Neural progenitor cell (in vitro differentiated cells): ENCODE results near the gene KLHL17. TPM values are rescaled to one million over a fixed set of nuclear protein-coding genes. Genes with fewer than 3 reads are reported as not detected.

ENCODE experiments used
- DNase-seq: peaks from one replicate; pipeline ENCODE4 v3.0.0-alpha.2; 2016; ENCODE audit warnings: low spot score
- H2AFZ ChIP-seq: fragments of 200-600 bp; sonication (generic); replicated peaks from 2 replicates; pipeline ENCODE4 v1.6.1; 2016; ENCODE audit warnings: antibody characterized with exemption
- H3F3A ChIP-seq: fragments of 200-600 bp; sonication (generic); 2 replicates; pipeline ENCODE4 v1.6.1; 2016; ENCODE audit warnings: antibody characterized with exemption, low read depth
- H3K27ac ChIP-seq: fragments of 200-600 bp; sonication (generic); 2 replicates; pipeline ENCODE4 v1.5.1; 2016; ENCODE audit warnings: mild to moderate bottlenecking
- H3K27me3 ChIP-seq: fragments of 200-600 bp; sonication (generic); 2 replicates; pipeline ENCODE4 v1.6.1; 2016; ENCODE audit warnings: mild to moderate bottlenecking, moderate library complexity
- H3K36me3 ChIP-seq: fragments of 200-600 bp; sonication (generic); 2 replicates; pipeline ENCODE4 v1.5.1; 2016
- H3K4me1 ChIP-seq: fragments of 200-600 bp; sonication (generic); 2 replicates; pipeline ENCODE4 v1.6.1; 2016; ENCODE audit warnings: mixed run types
- H3K4me2 ChIP-seq: fragments of 200-600 bp; sonication (generic); 2 replicates; pipeline ENCODE4 v1.6.1; 2016
- H3K4me3 ChIP-seq: fragments of 200-600 bp; sonication (generic); 2 replicates; pipeline ENCODE4 v1.5.1; 2016
- H3K79me2 ChIP-seq: fragments of 200-600 bp; sonication (generic); 2 replicates; pipeline ENCODE4 v1.6.1; 2016; ENCODE audit warnings: low read depth
- H3K9ac ChIP-seq: fragments of 200-600 bp; sonication (generic); 2 replicates; pipeline ENCODE4 v1.6.1; 2016
- H3K9me3 ChIP-seq: fragments of 200-600 bp; sonication (generic); 2 replicates; pipeline ENCODE4 v1.5.1; 2016; ENCODE audit warnings: low read depth
- H4K20me1 ChIP-seq: fragments of 200-600 bp; sonication (generic); 2 replicates; pipeline ENCODE4 v1.6.1; 2016; ENCODE audit warnings: low read depth
- H3K27ac Mint-ChIP-seq: 3 replicates; pipeline ENCODE4 v1.8.0; 2021; ENCODE audit warnings: mixed read lengths
- H3K27me3 Mint-ChIP-seq: 2 replicates; pipeline ENCODE4 v1.8.0; 2022; ENCODE audit warnings: low read depth, mild to moderate bottlenecking, inconsistent platforms, moderate library complexity, mixed read lengths; ENCODE audit not compliant: insufficient read depth
- H3K36me3 Mint-ChIP-seq: 3 replicates; pipeline ENCODE4 v1.8.0; 2021; ENCODE audit warnings: mixed read lengths
- H3K4me1 Mint-ChIP-seq: 3 replicates; pipeline ENCODE4 v1.8.0; 2021; ENCODE audit warnings: mixed read lengths
- H3K4me3 Mint-ChIP-seq: 3 replicates; pipeline ENCODE4 v1.8.0; 2021; ENCODE audit warnings: mild to moderate bottlenecking, moderate library complexity, mixed read lengths
- H3K9me3 Mint-ChIP-seq: 3 replicates; pipeline ENCODE4 v1.8.0; 2020; ENCODE audit warnings: mixed read lengths
- EZH2 ChIP-seq: fragments of 200-600 bp; sonication (generic); IDR thresholded peaks from 2 replicates; pipeline ENCODE4 v1.6.1; 2017; ENCODE audit warnings: antibody characterized with exemption, mild to moderate bottlenecking, moderate library complexity
- EZH2phosphoT487 ChIP-seq: fragments of 200-600 bp; sonication (generic); IDR thresholded peaks from 2 replicates; pipeline ENCODE4 v1.6.1; 2017; ENCODE audit warnings: antibody characterized with exemption
- total RNA-seq: library from RNA; depleted of rRNA; stranded (reverse); fragments of >200 nt; gene quantifications from 2 replicates; pipeline ENCODE4 v1.2.3, GENCODE V29; 2015; ENCODE audit warnings: low replicate concordance
- TF ChIP-seq, protein P1 (sequence below): fragments of 200-600 bp; sonication (generic); IDR thresholded peaks from 2 replicates; pipeline ENCODE4 v1.5.1; 2017; ENCODE audit warnings: antibody characterized with exemption, mild to moderate bottlenecking

Gene KLHL17
- total RNA-seq, 1 donor from 2014 or later = 10.7 TPM

DNA sequence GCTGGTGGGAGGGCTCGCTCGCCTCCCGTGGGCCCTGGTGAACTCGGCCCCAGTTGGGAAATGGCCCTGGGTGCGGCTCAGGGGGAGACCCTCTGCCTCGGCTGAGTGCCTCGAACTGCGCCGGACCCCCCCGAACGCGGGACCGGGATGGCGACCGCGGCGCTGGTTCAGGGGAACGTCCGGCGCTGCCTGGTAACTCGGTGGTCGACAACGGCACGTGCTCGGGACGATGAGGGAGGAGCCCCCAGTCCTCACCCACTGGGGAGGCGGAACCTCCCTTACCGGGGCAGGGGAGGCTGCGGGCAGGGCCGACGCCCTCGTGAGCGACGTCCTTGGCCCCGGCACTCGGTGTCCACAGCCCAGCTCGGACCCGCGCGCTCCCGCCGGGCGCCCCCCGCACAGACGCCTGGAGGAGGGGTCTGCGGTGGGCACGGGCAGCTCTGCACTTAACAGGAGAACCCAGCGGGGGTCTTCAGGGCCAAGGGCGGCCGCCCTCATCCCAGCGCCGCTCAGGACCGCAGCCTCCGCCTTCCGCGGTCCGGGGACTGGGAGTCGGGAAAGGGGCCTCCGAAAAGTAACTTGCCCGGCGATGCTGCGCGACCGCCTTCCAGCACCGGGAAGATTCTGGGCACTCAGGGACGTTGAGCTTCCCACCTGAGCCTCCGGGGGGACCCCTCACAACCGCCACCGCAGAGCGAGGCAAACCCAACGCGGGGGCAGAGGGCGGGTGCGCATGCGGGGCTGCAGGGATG is 37.8 kb downstream of the KLHL17 start:
- peak overlapping the region; percentile 97 for H3K4me2 ChIP-seq
- DNase-seq = peak; percentile 74
- peaks cover 12% of the 10 kb centered on the region for H3K4me1 ChIP-seq
- Mint-ChIP-seq H3K27ac (no peak overlapping the region), H3K27me3 (peaks cover 16% of the 10 kb centered on the region), H3K36me3 (peaks cover 2% of the 10 kb centered on the region), H3K4me1 (peaks cover 10% of the 10 kb centered on the region), H3K9me3 (peaks cover 6% of the 10 kb centered on the region), H3K4me3 (peak overlapping the region; percentile 80)
- H3K9ac ChIP-seq = no peak overlapping the region
- no peaks in the 10 kb centered on the region for H3K79me2 ChIP-seq
- no peak overlapping the region for H3K27ac ChIP-seq
- TF ChIP-seq, protein P1, sequence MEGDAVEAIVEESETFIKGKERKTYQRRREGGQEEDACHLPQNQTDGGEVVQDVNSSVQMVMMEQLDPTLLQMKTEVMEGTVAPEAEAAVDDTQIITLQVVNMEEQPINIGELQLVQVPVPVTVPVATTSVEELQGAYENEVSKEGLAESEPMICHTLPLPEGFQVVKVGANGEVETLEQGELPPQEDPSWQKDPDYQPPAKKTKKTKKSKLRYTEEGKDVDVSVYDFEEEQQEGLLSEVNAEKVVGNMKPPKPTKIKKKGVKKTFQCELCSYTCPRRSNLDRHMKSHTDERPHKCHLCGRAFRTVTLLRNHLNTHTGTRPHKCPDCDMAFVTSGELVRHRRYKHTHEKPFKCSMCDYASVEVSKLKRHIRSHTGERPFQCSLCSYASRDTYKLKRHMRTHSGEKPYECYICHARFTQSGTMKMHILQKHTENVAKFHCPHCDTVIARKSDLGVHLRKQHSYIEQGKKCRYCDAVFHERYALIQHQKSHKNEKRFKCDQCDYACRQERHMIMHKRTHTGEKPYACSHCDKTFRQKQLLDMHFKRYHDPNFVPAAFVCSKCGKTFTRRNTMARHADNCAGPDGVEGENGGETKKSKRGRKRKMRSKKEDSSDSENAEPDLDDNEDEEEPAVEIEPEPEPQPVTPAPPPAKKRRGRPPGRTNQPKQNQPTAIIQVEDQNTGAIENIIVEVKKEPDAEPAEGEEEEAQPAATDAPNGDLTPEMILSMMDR = peak; percentile 16
- peak; percentile 83 for TF ChIP-seq EZH2phosphoT487
- peak; percentile 76 for TF ChIP-seq EZH2
- no peak overlapping the region for H2AFZ ChIP-seq
- H3K36me3 ChIP-seq = no peaks in the 10 kb centered on the region
- peaks cover 22% of the 10 kb centered on the region for H4K20me1 ChIP-seq
- H3K9me3 ChIP-seq = no peaks in the 10 kb centered on the region
- peaks cover 29% of the 10 kb centered on the region for H3F3A ChIP-seq
- peaks cover 100% of the 10 kb centered on the region for H3K27me3 ChIP-seq
- peak overlapping the region; percentile 70 for H3K4me3 ChIP-seq

DNA sequence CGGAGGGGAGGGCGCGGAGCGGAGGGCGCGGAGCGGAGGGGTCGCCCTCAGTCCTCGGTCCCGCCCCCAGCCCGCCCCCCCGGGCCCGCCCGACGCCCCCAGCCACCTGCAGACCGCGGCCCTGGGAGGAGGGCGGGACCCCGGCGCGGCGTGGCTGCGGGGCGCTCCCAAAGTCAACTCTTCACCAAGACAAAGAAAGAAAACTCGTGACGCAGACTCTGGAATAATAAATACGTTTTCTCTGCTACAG is 38.3 kb downstream of the KLHL17 start:
- Mint-ChIP-seq H3K36me3 (peaks cover 2% of the 10 kb centered on the region), H3K4me3 (peak overlapping the region; percentile 80), H3K4me1 (peaks cover 14% of the 10 kb centered on the region), H3K9me3 (peaks cover 6% of the 10 kb centered on the region), H3K27me3 (peaks cover 16% of the 10 kb centered on the region), H3K27ac (no peak overlapping the region)
- Histone ChIP-seq H3K9me3 (no peaks in the 10 kb centered on the region), H3K79me2 (no peaks in the 10 kb centered on the region), H4K20me1 (peaks cover 22% of the 10 kb centered on the region), H3K4me3 (peak overlapping the region; percentile 70), H2AFZ (no peak overlapping the region), H3K4me2 (peak overlapping the region; percentile 97), H3K9ac (no peak overlapping the region), H3K4me1 (peaks cover 14% of the 10 kb centered on the region), H3K27ac (no peak overlapping the region), H3K36me3 (no peaks in the 10 kb centered on the region), H3K27me3 (peaks cover 100% of the 10 kb centered on the region), H3F3A (peaks cover 29% of the 10 kb centered on the region)
- TF ChIP-seq EZH2phosphoT487 (no peak), EZH2 (no peak)
- TF ChIP-seq, protein P1 = no peak
- no peak for DNase-seq

GRCh38 chr1:998995-999724 is 38.8 kb downstream of the KLHL17 start:
- no peak overlapping the region for H2AFZ ChIP-seq

More at GRCh38 chr1:998995-999724, 38.8 kb downstream of the KLHL17 start:
- H3K4me1 Mint-ChIP-seq = peaks cover 14% of the 10 kb centered on the region
- peaks cover 4% of the 10 kb centered on the region for H3K9me3 Mint-ChIP-seq
- peak; percentile 74 for DNase-seq
- H3K4me3 ChIP-seq = peak overlapping the region; percentile 70
- H3K9ac ChIP-seq = peak overlapping the region; percentile 72
- peaks cover 29% of the 10 kb centered on the region for H3F3A ChIP-seq
- TF ChIP-seq EZH2 = peak; percentile 90
- TF ChIP-seq, protein P1 = peak; percentile 7
- TF ChIP-seq EZH2phosphoT487 = peak; percentile 79
- peaks cover 2% of the 10 kb centered on the region for H3K36me3 Mint-ChIP-seq
- peaks cover 95% of the 10 kb centered on the region for H3K27me3 ChIP-seq
- H3K79me2 ChIP-seq = no peaks in the 10 kb centered on the region
- H3K27me3 Mint-ChIP-seq = peaks cover 16% of the 10 kb centered on the region
- no peak overlapping the region for H3K27ac Mint-ChIP-seq
- H3K9me3 ChIP-seq = no peaks in the 10 kb centered on the region
- H3K4me1 ChIP-seq = peaks cover 19% of the 10 kb centered on the region
- no peaks in the 10 kb centered on the region for H3K36me3 ChIP-seq
- no peak overlapping the region for H3K27ac ChIP-seq
- peak overlapping the region; percentile 97 for H3K4me2 ChIP-seq
- H4K20me1 ChIP-seq = peaks cover 22% of the 10 kb centered on the region
- H3K4me3 Mint-ChIP-seq = peak overlapping the region; percentile 84
